Mucosa of descending colon (tissue), 3 donors: Measurements from ENCODE around the gene ARHGEF16. TPM values are rescaled to one million over a fixed set of nuclear protein-coding genes. Genes with fewer than 3 reads are reported as not detected.
A peak's percentile ranks its signal among the peaks of the same experiment; 100 is the strongest.

Experiments
- ATAC-seq: fragments of 200-7000 bp; cut with Tn5 transposase; one replicate; pipeline ENCODE4 v1.9.1; 2020; ENCODE audit warnings: mild to moderate bottlenecking, moderate library complexity
- DNase-seq, 3 donors: peaks; one replicate each; pipeline ENCODE4 v3.0.0-alpha.2; 2020
- H3K36me3 ChIP-seq: fragments of 200-600 bp; one replicate; pipeline ENCODE4 v1.8.0; 2021; ENCODE audit warnings: low read depth, mild to moderate bottlenecking
- H3K4me1 ChIP-seq: fragments of 200-600 bp; one replicate; pipeline ENCODE4 v1.8.0; 2021; ENCODE audit warnings: low read depth, mild to moderate bottlenecking
- H3K4me3 ChIP-seq: fragments of 200-600 bp; one replicate; pipeline ENCODE4 v1.8.0; 2021; ENCODE audit warnings: mild to moderate bottlenecking
- H3K9me3 ChIP-seq: fragments of 200-600 bp; one replicate; pipeline ENCODE4 v1.8.0; 2021; ENCODE audit warnings: mild to moderate bottlenecking
- CTCF ChIP-seq: fragments of 200-600 bp; IDR thresholded peaks from one replicate; pipeline ENCODE4 v1.8.0; 2022; ENCODE audit warnings: antibody characterized with exemption, mild to moderate bottlenecking
- intact Hi-C, 2 donors: fragments of 100-400 bp; cut with DNase I in 1 of 2; cut with micrococcal nuclease in 1 of 2; formaldehyde crosslinking; loops; one replicate each; pipeline versions ENCODE4 v1.11.0 to v1.11.1; 2022; cut with DNase I, micrococcal nuclease
- total RNA-seq, 3 donors: library from RNA; stranded (reverse); fragmentation: NEBNext Ultra II Directional in 2 of 3; extraction: Animal tissue kit (Norgen Biotek cat#: 25700) in 2 of 3; gene quantifications; one replicate each; pipeline versions ENCODE4 v1.2.1 to v1.2.4, GENCODE V29; 2021 to 2023
- donor health status: DM: no; HTN: no; CAD: no; lungs with moderate emphysema.
- donor health status: DM: no; HTN: no; CAD: no.
- donor health status: DM: no; HTN: yes; CAD: no.

The ARHGEF16 gene
- total RNA-seq, 3 donors from 2014 or later = 51.2 to 101 (median 90.2) TPM

GRCh38 chr1:3459940-3460671 lies 5.6 kb downstream of the ARHGEF16 start:
- peaks cover 61% of the 10 kb centered on the region for H3K4me1 ChIP-seq

GRCh38 chr1:3460672-3461131 lies 6.2 kb downstream of the ARHGEF16 start:
- intact Hi-C loops = no loop called here
- DNase-seq (peak; percentile 40 to 53 (median 53)), ATAC-seq (peak; percentile 41)
- TF ChIP-seq CTCF = no peak
- Histone ChIP-seq H3K4me3 (no peak overlapping the region), H3K36me3 (no peaks in the 10 kb centered on the region), H3K9me3 (no peaks in the 10 kb centered on the region), H3K4me1 (peaks cover 55% of the 10 kb centered on the region)

More at GRCh38 chr1:3459940-3460671, 5.6 kb downstream of the ARHGEF16 start:
- intact Hi-C loops = no loop called here
- DNase-seq (peak; percentile 91 to 93 (median 91)), ATAC-seq (peak; percentile 85)
- no peak overlapping the region for H3K4me3 ChIP-seq
- H3K9me3 ChIP-seq = no peaks in the 10 kb centered on the region
- TF ChIP-seq CTCF = no peak
- H3K36me3 ChIP-seq = no peaks in the 10 kb centered on the region

- intact Hi-C loops = no loop called here
- no peak for TF ChIP-seq CTCF
- H3K4me3 ChIP-seq = no peak overlapping the region
- DNase-seq (peak; percentile 14 to 51 (median 31)), ATAC-seq (no peak)
- H3K36me3 ChIP-seq = no peaks in the 10 kb centered on the region
- H3K4me1 ChIP-seq = peaks cover 48% of the 10 kb centered on the region
- H3K9me3 ChIP-seq = no peaks in the 10 kb centered on the region
These were observed 6.9 kb downstream of the ARHGEF16 start for GRCh38 chr1:3461238-3461933.

- Histone ChIP-seq H3K9me3 (no peaks in the 10 kb centered on the region), H3K36me3 (no peaks in the 10 kb centered on the region), H3K4me1 (peaks cover 43% of the 10 kb centered on the region), H3K4me3 (no peak overlapping the region)
- intact Hi-C loops = no loop called here
- TF ChIP-seq CTCF = no peak
- DNase-seq (no peak), ATAC-seq (no peak)
These were observed 7.4 kb downstream of the ARHGEF16 start for GRCh38 chr1:3461934-3462275.

DNA sequence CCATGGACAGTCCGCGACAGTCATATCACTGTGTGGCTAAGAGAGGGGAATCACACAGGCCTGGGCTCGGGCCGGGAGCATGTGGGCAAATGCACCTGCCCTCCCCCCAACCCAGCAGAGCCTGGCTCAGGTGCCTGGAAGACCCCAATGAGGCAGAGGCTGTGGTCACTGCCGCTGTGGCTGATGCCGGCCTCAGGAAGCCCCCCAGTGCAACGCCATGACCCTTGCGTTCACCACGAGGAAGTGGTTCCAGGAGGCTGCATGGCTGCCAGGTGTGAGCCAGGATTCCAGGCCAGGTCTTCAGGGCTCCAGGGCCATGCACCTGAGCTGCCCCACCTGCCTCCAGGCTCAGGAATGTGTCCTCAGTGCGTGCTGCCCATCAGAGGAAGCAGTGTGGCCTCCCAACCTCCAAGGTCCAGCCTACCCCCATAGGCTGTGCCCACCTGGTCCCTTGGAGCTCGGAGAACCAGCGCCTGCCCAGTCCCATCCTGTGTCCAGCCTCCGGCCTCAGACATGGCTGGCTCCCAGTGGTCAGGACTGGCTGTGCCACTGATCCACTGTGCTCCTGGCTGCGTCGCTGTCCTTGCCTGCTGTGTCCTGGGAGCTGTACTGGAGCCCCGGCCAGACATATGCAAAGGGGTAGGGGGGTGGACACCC lies 8.0 kb downstream of the ARHGEF16 start:
- peak in 2 of 3 donors; percentile 1 to 45 for DNase-seq
- no peak for TF ChIP-seq CTCF
- Histone ChIP-seq H3K4me1 (peaks cover 37% of the 10 kb centered on the region), H3K36me3 (no peaks in the 10 kb centered on the region), H3K9me3 (no peaks in the 10 kb centered on the region), H3K4me3 (no peak overlapping the region)
- ATAC-seq = no peak
- intact Hi-C loops = no loop called here
